SK-N-SH treated with all-trans-retinoic acid at 6 μM for 48 hours (cell line): ENCODE measurements around the gene PLXND1.

Experiments used
- CSRNP3 ChIP-seq: fragments of 250-450 bp; sonication (Bioruptor Pico); IDR thresholded peaks from 2 replicates; pipeline ENCODE4 v1.5.1; 2021; ENCODE audit warnings: mild to moderate bottlenecking, moderate library complexity
- ISL1 ChIP-seq: fragments of 250-450 bp; sonication (Bioruptor Pico); IDR thresholded peaks from 2 replicates; pipeline ENCODE4 v2.1.2; 2022; ENCODE audit warnings: mild to moderate bottlenecking, moderate library complexity
- PATZ1 ChIP-seq: fragments of 250-450 bp; sonication (Bioruptor Pico); IDR thresholded peaks from 2 replicates; pipeline ENCODE4 v1.8.0; 2020; ENCODE audit warnings: mild to moderate bottlenecking, moderate library complexity, borderline replicate concordance
- PPARA ChIP-seq: fragments of 250-450 bp; sonication (Bioruptor Pico); IDR thresholded peaks from 2 replicates; pipeline ENCODE4 v1.5.0; 2020; ENCODE audit warnings: mild to moderate bottlenecking, borderline replicate concordance
- RARB ChIP-seq: fragments of 250-450 bp; sonication (Bioruptor Pico); IDR thresholded peaks from 2 replicates; pipeline ENCODE4 v1.8.0; 2021; ENCODE audit warnings: mild to moderate bottlenecking, moderate library complexity
- ZC3H10 ChIP-seq: fragments of 250-450 bp; sonication (Bioruptor Pico); IDR thresholded peaks from 2 replicates; pipeline ENCODE4 v1.5.1; 2021; ENCODE audit warnings: mild to moderate bottlenecking, moderate library complexity
- ZFP30 ChIP-seq: fragments of 450-650 bp; formaldehyde crosslinking; IDR thresholded peaks from 2 replicates; pipeline ENCODE4 v1.5.0; 2022; ENCODE audit warnings: mild to moderate bottlenecking, moderate library complexity
- ZNF565 ChIP-seq: fragments of 450-650 bp; formaldehyde crosslinking; conservative IDR thresholded peaks from 2 replicates; pipeline ENCODE4 v1.5.0; 2020; ENCODE audit warnings: low read depth, mild to moderate bottlenecking, moderate library complexity

GRCh38 chr3:129532261-129532660, 74.2 kb downstream of the PLXND1 start:
- TF ChIP-seq ZFP30 (no peak), RARB (CRISPR knock-in tag) (no peak), PPARA (CRISPR knock-in tag) (no peak), PATZ1 (CRISPR knock-in tag) (no peak), CSRNP3 (no peak), ISL1 (CRISPR knock-in tag) (no peak), ZNF565 (CRISPR knock-in tag) (no peak), ZC3H10 (CRISPR knock-in tag) (no peak)
